Adrenal gland (tissue), 12 donors: ENCODE results near the gene BBS1. TPM values are rescaled to one million over a fixed set of nuclear protein-coding genes. Genes with fewer than 3 reads are reported as not detected.

Experiments
- DNase-seq, 7 donors: peaks; one replicate each; pipeline ENCODE4 v3.0.0-alpha.2; 2019 to 2020
- H3K27ac ChIP-seq, 5 donors: fragments of 200-600 bp; sonication (generic) in 4 of 5; 1 replicate in 3 of 5; 2 replicates in 2 of 5; pipeline versions ENCODE4 v1.5.1 to v1.8.0; 2016 to 2020; ENCODE audit warnings: mild to moderate bottlenecking in 1 of 5
- H3K27me3 ChIP-seq: fragments of 200-600 bp; 2 replicates; pipeline ENCODE4 v1.8.0; 2021
- H3K36me3 ChIP-seq, 2 donors: fragments of 200-600 bp; replicated peaks in 1 of 2; 1 replicate in 1 of 2; 2 replicates in 1 of 2; pipeline versions ENCODE4 v1.5.1 to v1.8.0; 2018 to 2022
- H3K4me1 ChIP-seq, 2 donors: fragments of 200-600 bp; replicated peaks in 1 of 2; 1 replicate in 1 of 2; 2 replicates in 1 of 2; pipeline versions ENCODE4 v1.5.1 to v1.8.0; 2018 to 2021
- H3K4me3 ChIP-seq, 4 donors: fragments of 200-600 bp; sonication (generic) in 3 of 4; one replicate each; pipeline ENCODE4 v1.5.1; 2016 to 2018
- H3K9me3 ChIP-seq, 3 donors: fragments of 200-600 bp; sonication (generic) in 1 of 3; replicated peaks in 1 of 3; 1 replicate in 2 of 3; 2 replicates in 1 of 3; pipeline versions ENCODE4 v1.5.1 to v1.8.0; 2016 to 2021
- CTCF ChIP-seq, 6 experiments: fragments of 450-650 bp in 4 of 6; fragments of 200-600 bp in 2 of 6; sonication (generic) in 1 of 6; IDR thresholded peaks; 1 replicate in 5 of 6; 2 replicates in 1 of 6; pipeline versions ENCODE4 v1.5.1 to v1.8.0; 2016 to 2021; ENCODE audit warnings: antibody characterized with exemption in 6 of 6, mild to moderate bottlenecking in 2 of 6, moderate library complexity in 1 of 6
- POLR2A ChIP-seq, 2 donors: fragments of 450-650 bp; IDR thresholded peaks; one replicate each; pipeline ENCODE4 v1.6.1; 2017; ENCODE audit warnings: antibody characterized with exemption in 2 of 2, mild to moderate bottlenecking in 2 of 2, moderate library complexity in 1 of 2
- WGBS, 4 donors: extraction: QIAGEN DNeasy Blood & Tissue Kit in 2 of 4; methylation state at CpG; one replicate each; pipeline versions ENCODE4 v1.1.5 to v1.1.7; 2013 to 2017; 5-methylcytosine and 5-hydroxymethylcytosine counted together
- intact Hi-C, 2 donors: fragments of 100-400 bp; cut with DNase I; formaldehyde crosslinking; loops; one replicate each; pipeline versions ENCODE4 v1.14.1 to v1.15.0; 2022 to 2023
- polyA plus RNA-seq, 3 donors: library from polyadenylated mRNA; stranded (reverse); fragments of 200-250 nt in 2 of 3; fragments of 350-450 nt in 1 of 3; fragmentation: Illumina TruSeq in 1 of 3; extraction: RNeasy Lipid Tissue Mini Kit (QIAGEN cat#74804) in 1 of 3; gene quantifications; one replicate each; pipeline ENCODE4 v1.2.3, GENCODE V29; 2013 to 2014
- total RNA-seq, 9 donors: library from RNA; depleted of rRNA in 4 of 9; stranded (reverse); fragments of >200 nt in 4 of 9; fragments of 120-200 nt in 1 of 9; fragmentation: NEBNext Ultra II Directional in 1 of 9; extraction: Animal tissue kit (Norgen Biotek cat#: 25700) in 1 of 9; gene quantifications; one replicate each; pipeline versions ENCODE4 v1.1.0 to v1.2.4, GENCODE V29; 2013 to 2023
- donor health status: healthy with polysubstance abuse.
- donor health status: Bipolar disorder and iron deficiency.
- donor health status: DM: yes; HTN: yes; CAD: no.
- donor health status: DM: no; HTN: no; CAD: no.
- donor health status: DM: no; HTN: no; CAD: no.
- donor health status: DM: yes; HTN: yes; CAD: no.

Gene BBS1
- total and polyA plus RNA-seq, 12 donors: 24.1 to 132 (median 50.5) TPM

GRCh38 chr11:66567787-66568123 lies 57.3 kb downstream of the BBS1 start:
- no peak for DNase-seq
- Histone ChIP-seq H3K27me3 (no peaks in the 10 kb centered on the region), H3K9me3 (no peaks in the 10 kb centered on the region), H3K27ac (no peak overlapping the region), H3K36me3 (peaks cover 0 to 8% of the 10 kb centered on the region in 2 donors), H3K4me1 (peaks cover 14 to 15% of the 10 kb centered on the region in 2 donors), H3K4me3 (peak overlapping the region in 2 of 4 donors; percentile 25 to 66)
- WGBS, 4 donors: 50 to 84% (median 58%) methylated on average over 2 to 15 of the region's 15 CpGs
- TF ChIP-seq CTCF (IDR thresholded peaks at IDR 0.05) (no peak), POLR2A (IDR thresholded peaks at IDR 0.05) (no peak)
- intact Hi-C loops: no loop called here

- peak; percentile 89 to 94 (median 92) for DNase-seq
- intact Hi-C loops: no loop called here
- Histone ChIP-seq H3K27me3 (no peaks in the 10 kb centered on the region), H3K27ac (peak within 1 kb of the TSS in 2 of 5 donors; percentile 15 to 42), H3K4me1 (peaks cover 14 to 15% of the 10 kb centered on the region in 2 donors), H3K4me3 (peak within 1 kb of the TSS in 3 of 4 donors; percentile 25 to 66 (median 62)), H3K9me3 (no peaks in the 10 kb centered on the region), H3K36me3 (peaks cover 0 to 8% of the 10 kb centered on the region in 2 donors)
- TF ChIP-seq CTCF (IDR thresholded peaks at IDR 0.05): no peak
- TF ChIP-seq POLR2A (IDR thresholded peaks at IDR 0.05): peak in 1 of 2 donors; percentile 59
- 3 to 17% (median 4%) methylated on average over 7 to 77 of the region's 77 CpGs for WGBS, 4 donors
Measured at GRCh38 chr11:66568124-66568916, 57.9 kb downstream of the BBS1 start, which contains the start of gene CTSF. TSS of gene CTSF (minus strand) at chr11:66568606. CDS start at chr11:66568486, 120 bp downstream.

- intact Hi-C loops: no loop called here
- TF ChIP-seq CTCF (IDR thresholded peaks at IDR 0.05) (no peak), POLR2A (IDR thresholded peaks at IDR 0.05) (no peak)
- peaks cover 14 to 15% of the 10 kb centered on the region in 2 donors for H3K4me1 ChIP-seq
- 79 to 87% (median 84%) methylated on average over 7 of the region's 7 CpGs for WGBS, 4 donors
- peaks cover 0 to 8% of the 10 kb centered on the region in 2 donors for H3K36me3 ChIP-seq
- H3K27ac ChIP-seq: peak overlapping the region in 1 of 5 donors; percentile 42
- no peaks in the 10 kb centered on the region for H3K9me3 ChIP-seq
- no peaks in the 10 kb centered on the region for H3K27me3 ChIP-seq
- DNase-seq: no peak
- H3K4me3 ChIP-seq: no peak overlapping the region
Measured at GRCh38 chr11:66569076-66569475, 58.6 kb downstream of the BBS1 start.

GRCh38 chr11:66570079-66570849 lies 59.8 kb downstream of the BBS1 start:
- H3K4me3 ChIP-seq: no peak overlapping the region
- peaks cover 0 to 8% of the 10 kb centered on the region in 2 donors for H3K36me3 ChIP-seq
- intact Hi-C loops: no loop called here
- H3K4me1 ChIP-seq: peaks cover 14 to 15% of the 10 kb centered on the region in 2 donors
- no peak for DNase-seq
- WGBS, 4 donors: 54 to 72% (median 57%) methylated on average over 5 of the region's 5 CpGs
- no peaks in the 10 kb centered on the region for H3K27me3 ChIP-seq
- no peaks in the 10 kb centered on the region for H3K9me3 ChIP-seq
- H3K27ac ChIP-seq: no peak overlapping the region
- TF ChIP-seq POLR2A (IDR thresholded peaks at IDR 0.05) (no peak), CTCF (IDR thresholded peaks at IDR 0.05) (no peak)
